Activated naive CD4-positive, alpha-beta T cell treated with anti-CD3 and anti-CD28 coated beads, Interleukin-2, amount 10 ng/mL, durations not matched to agents 7 days and 5 days (primary cell): ENCODE data around the gene RANBP17.
"Not testable (repeated sequence)": the region's sequence is repeated elsewhere in the genome, so short reads cannot be mapped to it uniquely, and the experiment has no call there.

Source experiments
- CTCF ChIA-PET: fragments of 350-600 bp; sonication (Branson Sonifier 250); formaldehyde crosslinking; loops from one replicate; lab custom pipeline; 2021; ENCODE audit warnings: antibody characterized with exemption; lab: Charles Lee
- DNase-seq: peaks from one replicate; pipeline ENCODE4 v3.0.0-alpha.2; 2020
- H3K27ac Mint-ChIP-seq: one replicate; pipeline ENCODE4 v1.8.0; 2021; ENCODE audit warnings: mild to moderate bottlenecking, moderate library complexity, mixed read lengths
- H3K27me3 Mint-ChIP-seq: one replicate; pipeline ENCODE4 v1.8.0; 2021; ENCODE audit warnings: mild to moderate bottlenecking, mixed read lengths
- H3K36me3 Mint-ChIP-seq: one replicate; pipeline ENCODE4 v1.8.0; 2021; ENCODE audit warnings: mixed read lengths
- H3K4me1 Mint-ChIP-seq: one replicate; pipeline ENCODE4 v1.8.0; 2021; ENCODE audit warnings: mixed read lengths
- H3K4me3 Mint-ChIP-seq: one replicate; pipeline ENCODE4 v1.8.0; 2021; ENCODE audit warnings: mild to moderate bottlenecking, moderate library complexity, mixed read lengths
- H3K9me3 Mint-ChIP-seq: one replicate; pipeline ENCODE4 v1.8.0; 2021; ENCODE audit warnings: mixed read lengths

RANBP17 gene

DNA sequence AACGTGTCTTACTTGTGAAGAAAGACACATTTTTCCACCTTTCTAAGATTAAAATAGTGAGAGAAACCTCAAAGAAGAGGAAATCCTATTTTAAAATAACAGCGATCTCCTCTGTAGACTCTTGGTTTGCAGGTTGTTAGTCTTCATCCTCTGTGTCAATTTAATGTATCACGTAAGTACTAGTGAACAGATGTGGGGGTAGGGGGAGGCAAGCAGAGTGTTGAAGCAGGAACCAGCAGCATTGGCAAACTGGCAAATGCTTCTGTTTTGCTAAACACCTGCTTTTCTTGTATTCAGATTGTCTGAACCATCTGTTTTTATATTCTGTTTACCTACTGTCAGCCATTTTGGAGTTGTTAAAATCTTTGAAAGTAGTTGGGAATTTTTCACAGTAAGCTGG is 288.0 kb downstream of the RANBP17 start:
- H3K36me3 Mint-ChIP-seq = no peaks in the 10 kb centered on the region
- CTCF ChIA-PET = no interaction called here
- H3K4me3 Mint-ChIP-seq = no peak overlapping the region

DNA sequence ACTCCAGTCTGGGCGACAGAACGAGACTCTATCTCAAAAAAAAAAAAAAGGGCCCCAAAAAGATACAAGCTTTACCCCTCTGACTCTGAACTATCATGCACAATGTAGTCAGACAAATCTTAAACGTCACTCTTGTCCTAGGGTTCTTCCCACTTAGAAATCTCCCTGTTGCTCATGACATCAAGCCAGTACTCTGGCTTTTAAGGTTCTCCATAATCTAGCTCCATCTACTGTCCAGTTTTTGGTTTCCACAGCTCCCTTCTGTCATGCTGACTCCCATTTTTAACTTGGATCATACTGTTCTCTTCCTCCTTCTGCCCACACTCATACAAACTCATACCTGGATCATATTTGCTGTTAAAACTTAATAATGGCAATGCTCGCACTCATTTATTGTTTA is 290.6 kb downstream of the RANBP17 start:
- H3K4me1 Mint-ChIP-seq = no peaks in the 10 kb centered on the region
- H3K27ac Mint-ChIP-seq = no peak overlapping the region
- H3K4me3 Mint-ChIP-seq = no peak overlapping the region
- no peaks in the 10 kb centered on the region for H3K27me3 Mint-ChIP-seq
- no peaks in the 10 kb centered on the region for H3K36me3 Mint-ChIP-seq
- CTCF ChIA-PET = no interaction called here
- DNase-seq = no peak
- H3K9me3 Mint-ChIP-seq = no peaks in the 10 kb centered on the region

More for the DNA sequence above, 288.0 kb downstream of the RANBP17 start:
- Mint-ChIP-seq H3K9me3 (no peaks in the 10 kb centered on the region), H3K27ac (no peak overlapping the region), H3K4me1 (no peaks in the 10 kb centered on the region), H3K27me3 (no peaks in the 10 kb centered on the region)
- DNase-seq = no peak

GRCh38 chr5:171155621-171156020 is 293.8 kb downstream of the RANBP17 start:
- no peaks in the 10 kb centered on the region for H3K36me3 Mint-ChIP-seq
- peaks cover 3% of the 10 kb centered on the region for H3K27me3 Mint-ChIP-seq
- H3K4me3 Mint-ChIP-seq = no peak overlapping the region
- CTCF ChIA-PET = no interaction called here
- DNase-seq = no peak
- no peak overlapping the region for H3K27ac Mint-ChIP-seq
- no peaks in the 10 kb centered on the region for H3K9me3 Mint-ChIP-seq
- no peaks in the 10 kb centered on the region for H3K4me1 Mint-ChIP-seq

GRCh38 chr5:171157276-171157675 is 295.5 kb downstream of the RANBP17 start:
- no peaks in the 10 kb centered on the region for H3K4me1 Mint-ChIP-seq
- CTCF ChIA-PET = no interaction called here

GRCh38 chr5:171157775-171158174 is 296.0 kb downstream of the RANBP17 start:
- H3K9me3 Mint-ChIP-seq = no peaks in the 10 kb centered on the region
- CTCF ChIA-PET = no interaction called here

More at GRCh38 chr5:171157276-171157675, 295.5 kb downstream of the RANBP17 start:
- no peaks in the 10 kb centered on the region for H3K9me3 Mint-ChIP-seq
- no peak for DNase-seq
- no peak overlapping the region for H3K4me3 Mint-ChIP-seq
- H3K27me3 Mint-ChIP-seq = peaks cover 3% of the 10 kb centered on the region
- no peaks in the 10 kb centered on the region for H3K36me3 Mint-ChIP-seq
- no peak overlapping the region for H3K27ac Mint-ChIP-seq

GRCh38 chr5:171158581-171158980 is 296.8 kb downstream of the RANBP17 start:
- Mint-ChIP-seq H3K27me3 (peaks cover 3% of the 10 kb centered on the region), H3K9me3 (no peaks in the 10 kb centered on the region), H3K4me3 (no peak overlapping the region), H3K27ac (no peak overlapping the region), H3K4me1 (no peaks in the 10 kb centered on the region), H3K36me3 (no peaks in the 10 kb centered on the region)
- CTCF ChIA-PET = interaction anchor here (0.6 to 1.1 kb wide), 2 partner anchors 10 to 1293 kb away, joined by 3 to 6 read pairs; no protein-coding TSS in a partner anchor
- no peak for DNase-seq

More at GRCh38 chr5:171157775-171158174, 296.0 kb downstream of the RANBP17 start:
- Mint-ChIP-seq H3K36me3 (no peaks in the 10 kb centered on the region), H3K27me3 (peaks cover 3% of the 10 kb centered on the region), H3K4me3 (no peak overlapping the region), H3K27ac (no peak overlapping the region), H3K4me1 (no peaks in the 10 kb centered on the region)
- no peak for DNase-seq

DNA sequence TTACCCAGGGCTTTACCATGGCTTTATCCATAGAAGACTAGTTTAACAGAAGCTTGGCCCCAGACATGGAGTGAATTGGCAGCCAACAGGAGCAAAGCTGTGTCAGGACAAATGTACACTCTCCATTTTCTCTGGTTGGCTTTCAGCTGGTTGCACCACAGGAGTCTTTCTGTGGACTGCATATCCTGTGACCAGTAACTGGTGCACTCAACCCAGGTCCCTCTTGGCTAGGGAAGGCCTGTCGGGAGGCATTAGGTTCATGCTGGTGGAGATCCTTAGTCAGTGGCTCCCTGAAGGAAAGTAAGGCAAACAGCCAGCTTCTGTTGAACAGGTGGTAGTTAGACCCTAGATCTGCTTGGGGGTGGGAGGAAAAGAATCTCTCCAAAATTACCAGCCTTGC is 300.3 kb downstream of the RANBP17 start:
- H3K4me1 Mint-ChIP-seq = no peaks in the 10 kb centered on the region
- H3K27me3 Mint-ChIP-seq = peaks cover 3% of the 10 kb centered on the region
- no peak for DNase-seq
- no peak overlapping the region for H3K27ac Mint-ChIP-seq
- H3K9me3 Mint-ChIP-seq = no peaks in the 10 kb centered on the region
- H3K4me3 Mint-ChIP-seq = no peak overlapping the region
- CTCF ChIA-PET = no interaction called here
- no peaks in the 10 kb centered on the region for H3K36me3 Mint-ChIP-seq

GRCh38 chr5:171162596-171162995 is 300.8 kb downstream of the RANBP17 start:
- Mint-ChIP-seq H3K36me3 (no peaks in the 10 kb centered on the region), H3K4me1 (no peaks in the 10 kb centered on the region), H3K4me3 (no peak overlapping the region), H3K27me3 (peaks cover 3% of the 10 kb centered on the region), H3K9me3 (no peaks in the 10 kb centered on the region), H3K27ac (no peak overlapping the region)
- DNase-seq = no peak
- CTCF ChIA-PET = no interaction called here

DNA sequence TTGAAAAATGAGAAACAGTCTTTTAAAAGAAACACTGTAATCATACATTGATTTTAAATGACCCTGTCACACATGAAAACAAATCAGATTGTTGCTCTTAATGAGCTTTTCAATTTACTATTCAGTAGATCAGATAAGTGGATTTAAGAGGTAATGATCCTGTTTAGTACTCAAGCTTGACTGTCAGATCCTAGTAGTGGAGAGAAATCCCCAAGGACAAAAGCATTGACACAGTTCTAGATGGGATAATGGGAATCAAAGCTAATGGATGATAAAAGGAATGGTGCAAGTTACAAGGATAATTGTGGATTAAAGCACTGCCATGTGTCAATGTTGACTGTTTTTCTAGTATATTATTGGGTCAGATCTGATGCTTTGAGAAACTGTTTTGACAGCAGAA is 304.9 kb downstream of the RANBP17 start:
- Mint-ChIP-seq H3K27me3 (peaks cover 3% of the 10 kb centered on the region), H3K27ac (no peak overlapping the region), H3K4me1 (no peaks in the 10 kb centered on the region), H3K4me3 (no peak overlapping the region), H3K36me3 (no peaks in the 10 kb centered on the region), H3K9me3 (no peaks in the 10 kb centered on the region)
- DNase-seq = no peak
- CTCF ChIA-PET = no interaction called here

DNA sequence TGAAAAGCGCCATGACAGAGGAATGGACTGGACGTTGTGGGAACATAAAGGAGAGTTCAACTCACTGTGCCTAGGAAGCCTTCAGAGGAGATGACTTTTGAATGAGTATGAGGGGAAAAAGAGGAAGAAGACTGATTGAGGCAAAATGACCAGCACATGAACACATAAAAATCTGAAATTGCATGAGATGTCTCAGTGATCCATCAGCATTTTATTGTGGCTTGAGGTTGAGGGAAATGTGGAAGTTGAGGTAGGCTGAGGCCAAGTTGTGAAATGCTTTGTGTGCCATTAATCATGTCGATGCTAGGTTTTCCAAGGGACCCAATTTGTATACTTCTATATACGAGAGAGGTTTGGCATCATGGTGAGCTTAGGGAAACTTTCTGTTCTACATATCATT is 306.4 kb downstream of the RANBP17 start:
- H3K27me3 Mint-ChIP-seq = peaks cover 3% of the 10 kb centered on the region
- H3K4me1 Mint-ChIP-seq = no peaks in the 10 kb centered on the region
- CTCF ChIA-PET = interaction anchor here (0.8 kb wide), 1 partner anchor 9 kb away, joined by 6 read pairs; no protein-coding TSS in a partner anchor
- no peaks in the 10 kb centered on the region for H3K36me3 Mint-ChIP-seq
- H3K9me3 Mint-ChIP-seq = no peaks in the 10 kb centered on the region
- DNase-seq = no peak
- no peak overlapping the region for H3K4me3 Mint-ChIP-seq
- no peak overlapping the region for H3K27ac Mint-ChIP-seq

DNA sequence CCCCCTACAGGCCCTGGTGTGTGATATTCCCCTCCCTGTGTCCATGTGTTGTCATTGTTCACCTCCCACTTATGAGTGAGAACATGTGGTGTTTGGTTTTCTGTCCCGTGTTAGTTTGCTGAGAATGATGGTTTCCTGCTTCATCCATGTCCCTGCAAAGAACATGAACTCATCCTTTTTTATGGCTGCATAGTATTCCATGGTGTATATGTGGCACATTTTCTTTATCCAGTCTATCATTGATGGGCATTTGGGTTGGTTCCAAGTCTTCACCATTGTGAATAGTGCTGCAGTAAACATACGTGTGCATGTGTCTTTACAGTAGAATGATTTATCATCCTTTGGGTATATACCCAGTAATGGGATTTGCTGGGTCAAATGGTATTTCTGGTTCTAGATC is 313.1 kb downstream of the RANBP17 start:
- H3K27me3 Mint-ChIP-seq, H3K4me1 Mint-ChIP-seq, H3K36me3 Mint-ChIP-seq, CTCF ChIA-PET, H3K9me3 Mint-ChIP-seq, DNase-seq, H3K4me3 Mint-ChIP-seq, H3K27ac Mint-ChIP-seq: not testable (repeated sequence)

DNA sequence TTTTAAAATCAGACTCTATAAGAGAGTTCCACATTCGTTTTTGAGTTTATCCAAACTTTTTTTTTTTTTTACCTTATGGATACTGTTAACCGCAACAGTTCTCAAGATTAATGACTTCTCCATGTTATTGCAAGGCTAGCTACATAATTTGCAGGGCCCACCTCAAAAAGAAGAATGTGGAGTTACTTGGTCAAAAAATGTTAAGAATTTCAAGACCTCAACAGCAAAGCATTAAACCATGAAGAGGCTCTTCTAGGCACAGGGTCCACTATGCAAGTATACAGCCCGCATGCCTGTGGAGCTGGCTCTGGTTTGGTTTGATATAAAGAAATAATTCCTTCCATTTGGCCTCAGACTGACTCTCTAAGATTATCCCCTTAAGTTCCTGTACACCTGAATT is 313.9 kb downstream of the RANBP17 start:
- DNase-seq = no peak
- Mint-ChIP-seq H3K36me3 (no peaks in the 10 kb centered on the region), H3K4me3 (no peak overlapping the region), H3K4me1 (no peaks in the 10 kb centered on the region), H3K27ac (no peak overlapping the region), H3K27me3 (no peaks in the 10 kb centered on the region), H3K9me3 (peaks cover 3% of the 10 kb centered on the region)
- CTCF ChIA-PET = no interaction called here

DNA sequence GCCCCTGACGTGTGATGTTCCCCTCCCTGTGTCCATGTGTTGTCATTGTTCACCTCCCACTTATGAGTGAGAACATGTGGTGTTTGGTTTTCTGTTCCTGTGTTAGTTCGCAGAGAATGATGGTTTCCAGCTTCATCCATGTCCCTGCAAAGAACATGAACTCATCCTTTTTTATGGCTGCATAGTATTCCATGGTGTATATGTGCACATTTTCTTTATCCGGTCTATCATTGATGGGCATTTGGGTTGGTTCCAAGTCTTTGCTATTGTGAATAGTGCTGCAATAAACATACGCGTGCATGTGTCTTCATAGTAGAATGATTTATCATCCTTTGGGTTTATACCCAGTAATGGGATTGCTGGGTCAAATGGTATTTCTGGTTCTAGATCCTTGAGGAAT is 316.4 kb downstream of the RANBP17 start:
- H3K4me3 Mint-ChIP-seq, CTCF ChIA-PET, H3K4me1 Mint-ChIP-seq, DNase-seq, H3K36me3 Mint-ChIP-seq, H3K27ac Mint-ChIP-seq, H3K9me3 Mint-ChIP-seq, H3K27me3 Mint-ChIP-seq: not testable (repeated sequence)

DNA sequence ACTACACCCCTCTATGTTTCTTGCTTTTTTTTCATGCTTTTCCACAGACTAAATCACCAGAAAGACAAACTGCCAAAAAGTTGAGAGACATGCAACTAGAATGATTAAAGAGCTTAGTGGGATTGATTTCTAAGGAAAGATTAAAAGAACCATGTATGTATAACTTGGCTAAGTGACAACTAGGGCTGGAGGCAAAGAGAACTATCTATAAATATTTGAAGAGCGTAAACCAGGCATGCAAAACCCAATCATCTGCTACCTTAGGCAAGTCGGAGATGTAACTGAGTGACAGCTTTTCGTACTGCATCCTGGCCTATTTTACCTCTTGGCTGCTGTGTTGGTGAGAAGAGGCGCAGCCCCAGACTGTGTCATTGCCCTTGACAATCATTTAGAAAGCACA is 326.2 kb downstream of the RANBP17 start:
- H3K27ac Mint-ChIP-seq = no peak overlapping the region
- no peaks in the 10 kb centered on the region for H3K9me3 Mint-ChIP-seq
- no peaks in the 10 kb centered on the region for H3K36me3 Mint-ChIP-seq
- no peak overlapping the region for H3K4me3 Mint-ChIP-seq
- CTCF ChIA-PET = no interaction called here
- no peak for DNase-seq
- no peaks in the 10 kb centered on the region for H3K4me1 Mint-ChIP-seq
- H3K27me3 Mint-ChIP-seq = no peaks in the 10 kb centered on the region

DNA sequence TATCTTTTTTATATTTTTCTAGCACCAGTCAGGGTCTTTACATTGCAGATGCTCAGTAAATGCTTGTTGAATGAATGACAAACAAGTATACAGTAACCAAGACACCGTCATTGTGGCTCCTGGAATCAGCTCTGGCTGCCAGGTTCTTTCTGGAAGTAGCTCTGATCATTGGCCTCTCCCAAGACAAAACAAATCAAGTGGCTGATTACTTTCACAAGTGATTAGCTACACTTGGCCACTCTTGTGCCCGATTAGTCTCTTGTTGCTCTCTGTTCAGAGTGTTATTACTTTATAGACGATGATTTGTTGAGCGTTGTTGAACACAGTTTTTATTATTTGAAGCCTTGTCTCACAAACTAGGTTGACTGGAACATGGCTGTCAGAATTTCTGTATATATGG is 327.6 kb downstream of the RANBP17 start:
- H3K4me3 Mint-ChIP-seq = no peak overlapping the region
- no peak overlapping the region for H3K27ac Mint-ChIP-seq
- H3K9me3 Mint-ChIP-seq = no peaks in the 10 kb centered on the region
- DNase-seq = no peak
- no peaks in the 10 kb centered on the region for H3K36me3 Mint-ChIP-seq
- CTCF ChIA-PET = no interaction called here
- H3K27me3 Mint-ChIP-seq = no peaks in the 10 kb centered on the region
- H3K4me1 Mint-ChIP-seq = no peaks in the 10 kb centered on the region

- H3K4me1 Mint-ChIP-seq = no peaks in the 10 kb centered on the region
- no peaks in the 10 kb centered on the region for H3K27me3 Mint-ChIP-seq
- CTCF ChIA-PET = interaction anchor here (1.6 kb wide), 1 partner anchor 12 kb away, joined by 5 read pairs; no protein-coding TSS in a partner anchor
- H3K4me3 Mint-ChIP-seq = no peak overlapping the region
- no peak for DNase-seq
- H3K27ac Mint-ChIP-seq = no peak overlapping the region
- no peaks in the 10 kb centered on the region for H3K36me3 Mint-ChIP-seq
- H3K9me3 Mint-ChIP-seq = no peaks in the 10 kb centered on the region
These were observed 330.3 kb downstream of the RANBP17 start for GRCh38 chr5:171192111-171192510.
